NCI-H69 (cell line): ENCODE measurements around the gene TPBGL.

Experiments used
- DNase-seq: peaks from one replicate; lab custom pipeline; 2025; lab: John Stamatoyannopoulos, UW

The TPBGL gene

GRCh38 chr11:75240311-75241035 is at the start of gene TPBGL:
Gene TPBGL (plus strand): TSS chr11:75240774. CDS start chr11:75241050, 276 bp downstream.
- DNase-seq = peak; percentile 78

- DNase-seq = peak; percentile 8
Observed at GRCh38 chr11:75191330-75191717, 49.2 kb upstream of the TPBGL start.

- DNase-seq = no peak
Observed at GRCh38 chr11:75193271-75193670, 47.3 kb upstream of the TPBGL start.

- no peak for DNase-seq
Observed at GRCh38 chr11:75193711-75194110, 46.9 kb upstream of the TPBGL start.

GRCh38 chr11:75194147-75194546 is 46.4 kb upstream of the TPBGL start:
- no peak for DNase-seq

GRCh38 chr11:75195167-75195962 is 45.2 kb upstream of the TPBGL start:
- DNase-seq = peak; percentile 17

GRCh38 chr11:75196426-75196825 is 44.1 kb upstream of the TPBGL start:
- DNase-seq = no peak

GRCh38 chr11:75197512-75198277 is 42.9 kb upstream of the TPBGL start:
- DNase-seq = no peak

GRCh38 chr11:75198278-75198973 is 42.1 kb upstream of the TPBGL start:
- DNase-seq = peak; percentile 35

GRCh38 chr11:75199412-75199955 is 41.1 kb upstream of the TPBGL start:
- DNase-seq = no peak

- no peak for DNase-seq
Observed at GRCh38 chr11:75200051-75200450, 40.5 kb upstream of the TPBGL start.

GRCh38 chr11:75200531-75200930 is 40.0 kb upstream of the TPBGL start:
- no peak for DNase-seq

GRCh38 chr11:75201771-75202170 is 38.8 kb upstream of the TPBGL start:
- no peak for DNase-seq

GRCh38 chr11:75202195-75202594 is 38.4 kb upstream of the TPBGL start:
- no peak for DNase-seq

- no peak for DNase-seq
Observed at GRCh38 chr11:75203138-75203537, 37.4 kb upstream of the TPBGL start.

GRCh38 chr11:75203641-75204011 is 36.9 kb upstream of the TPBGL start:
- no peak for DNase-seq

GRCh38 chr11:75204012-75204674 is 36.4 kb upstream of the TPBGL start:
- DNase-seq = no peak

GRCh38 chr11:75204685-75205563 is 35.6 kb upstream of the TPBGL start:
- peak; percentile 88 for DNase-seq

GRCh38 chr11:75205564-75206020 is 35.0 kb upstream of the TPBGL start:
- no peak for DNase-seq

GRCh38 chr11:75208446-75208845 is 32.1 kb upstream of the TPBGL start:
- no peak for DNase-seq
